ENCODE results near the gene SH3BP4.

- TF ChIP-seq CTCF (IDR thresholded peaks at IDR 0.05), result no peak
- no peak for TF ChIP-seq POLR2A (IDR thresholded peaks at IDR 0.05)
These were observed 31.0 kb upstream of the SH3BP4 start for GRCh38 chr2:234920836-234921235.

Data from Peyer's patch (tissue), 4 donors.